Keratinocyte (primary cell): Measurements from ENCODE around the gene PDE4A.

ENCODE experiments used
- CTCF ChIP-seq, 3 experiments: IDR thresholded peaks in 1 of 3; conservative IDR thresholded peaks in 1 of 3; optimal IDR thresholded peaks in 1 of 3; 2 replicates in 2 of 3; 3 replicates in 1 of 3; pipeline versions ENCODE3 to v1.5.1; 2011; ENCODE audit warnings: low read length in 3 of 3, mild to moderate bottlenecking in 3 of 3, moderate library complexity in 2 of 3, control low read depth in 1 of 3, inconsistent platforms in 1 of 3; ENCODE audit not compliant: insufficient read depth in 2 of 3; ENCODE audit errors: extremely low read depth in 1 of 3
- EZH2 ChIP-seq: IDR thresholded peaks from one replicate; pipeline ENCODE4 v1.6.1; 2012; ENCODE audit warnings: inconsistent platforms, mild to moderate bottlenecking, low read length, moderate library complexity

GRCh38 chr19:10419200-10419645 lies 1.1 kb upstream of the PDE4A start:
- TF ChIP-seq EZH2 (no peak), CTCF (optimal IDR thresholded peaks at IDR 0.05 in 1 of 3, IDR thresholded peaks at IDR 0.05 in 1 of 3, conservative IDR thresholded peaks at IDR 0.05 in 1 of 3; ENCODE audit: extremely low read depth in 1 of 3, insufficient read depth in 2 of 3, low read length in 3 of 3) (no peak)
